Neural cell (in vitro differentiated cells): ENCODE results near the gene GSTT2B. TPM values are rescaled to one million over a fixed set of nuclear protein-coding genes. Genes with fewer than 3 reads are reported as not detected.
"Not testable (repeated sequence)": the region's sequence is repeated elsewhere in the genome, so short reads cannot be mapped to it uniquely, and the experiment has no call there.

Experiments
- H2AFZ ChIP-seq: fragments of 200-600, 300-800 bp; sonication (generic), shearing (Covaris generic); 2 replicates; pipeline ENCODE4 v1.6.0; 2014; ENCODE audit warnings: low read depth, mild to moderate bottlenecking, antibody characterized with exemption, low read length, moderate library complexity
- H3F3A ChIP-seq: fragments of 200-600 bp; shearing (Covaris generic); 2 replicates; pipeline ENCODE4 v1.6.1; 2016; ENCODE audit warnings: mild to moderate bottlenecking, moderate library complexity, mixed read lengths, antibody characterized with exemption, low read length; ENCODE audit not compliant: insufficient read depth, poor library complexity, severe bottlenecking
- H3K27ac ChIP-seq: fragments of 200-600, 300-800 bp; sonication (generic), shearing (Covaris generic); 2 replicates; pipeline ENCODE4 v1.5.1; 2014; ENCODE audit warnings: mild to moderate bottlenecking, low read length, moderate library complexity
- H3K27me3 ChIP-seq: fragments of 300-800, 200-600 bp; sonication (generic), shearing (Covaris generic); 2 replicates; pipeline ENCODE4 v1.6.0; 2014; ENCODE audit warnings: mild to moderate bottlenecking, low read depth, low read length, moderate library complexity; ENCODE audit not compliant: insufficient read depth
- H3K36me3 ChIP-seq: fragments of 300-800, 200-600 bp; sonication (generic), shearing (Covaris generic); 2 replicates; pipeline ENCODE4 v1.5.1; 2014; ENCODE audit warnings: mild to moderate bottlenecking, antibody characterized with exemption, low read length, moderate library complexity; ENCODE audit not compliant: insufficient read depth
- H3K4me2 ChIP-seq: fragments of 300-800, 200-600 bp; sonication (generic), shearing (Covaris generic); 2 replicates; pipeline ENCODE4 v1.6.0; 2014; ENCODE audit warnings: mild to moderate bottlenecking, low read length
- H3K4me3 ChIP-seq: fragments of 300-800, 200-600 bp; sonication (generic), shearing (Covaris generic); 2 replicates; pipeline ENCODE4 v1.5.1; 2014; ENCODE audit warnings: mild to moderate bottlenecking, low read length, moderate library complexity
- H3K79me2 ChIP-seq: fragments of 200-600 bp; shearing (Covaris generic); replicated peaks from 2 replicates; pipeline ENCODE4 v1.6.0; 2014; ENCODE audit warnings: mild to moderate bottlenecking, low read length, moderate library complexity; ENCODE audit not compliant: insufficient read depth
- H3K9ac ChIP-seq: fragments of 300-800, 200-600 bp; sonication (generic), shearing (Covaris generic); 2 replicates; pipeline ENCODE4 v1.6.1; 2016; ENCODE audit warnings: mild to moderate bottlenecking, low read length, mixed read lengths
- H3K9me2 ChIP-seq: fragments of 200-600 bp; shearing (Covaris generic); 2 replicates; pipeline ENCODE4 v1.6.1; 2016; ENCODE audit warnings: mild to moderate bottlenecking, low read length, mixed read lengths; ENCODE audit not compliant: insufficient read depth
- H3K9me3 ChIP-seq: fragments of 200-600, 300-800 bp; sonication (generic), shearing (Covaris generic); 2 replicates; pipeline ENCODE4 v1.6.1; 2016; ENCODE audit warnings: mild to moderate bottlenecking, mixed run types, low read length, moderate library complexity, mixed read lengths
- H4K20me1 ChIP-seq: fragments of 200-600 bp; shearing (Covaris generic); 2 replicates; pipeline ENCODE4 v1.6.1; 2016; ENCODE audit warnings: mild to moderate bottlenecking, mixed run types; ENCODE audit not compliant: insufficient read depth
- EP300 ChIP-seq: fragments of 450-650 bp; conservative IDR thresholded peaks from 2 replicates; pipeline ENCODE4 v1.6.1; 2014; ENCODE audit warnings: antibody characterized with exemption, mild to moderate bottlenecking, moderate library complexity; ENCODE audit not compliant: poor library complexity, severe bottlenecking
- EZH2 ChIP-seq: fragments of 200-600, 300-800 bp; shearing (Covaris generic), sonication (generic); IDR thresholded peaks from 2 replicates; pipeline ENCODE4 v1.6.1; 2014; ENCODE audit warnings: antibody characterized with exemption, low read length, borderline replicate concordance, mild to moderate bottlenecking; ENCODE audit not compliant: insufficient read depth, poor library complexity, severe bottlenecking
- MXI1 ChIP-seq: fragments of 450-650 bp; conservative IDR thresholded peaks from 2 replicates; pipeline ENCODE4 v1.6.1; 2014; ENCODE audit warnings: antibody characterized with exemption, mild to moderate bottlenecking; ENCODE audit not compliant: poor library complexity, severe bottlenecking
- POLR2AphosphoS5 ChIP-seq: IDR thresholded peaks from 2 replicates; pipeline ENCODE4 v1.6.1; 2012
- RAD21 ChIP-seq: fragments of 450-650 bp; conservative IDR thresholded peaks from 2 replicates; pipeline ENCODE4 v1.6.1; 2014; ENCODE audit warnings: antibody characterized with exemption, mild to moderate bottlenecking, moderate library complexity
- SMC3 ChIP-seq: fragments of 450-650 bp; conservative IDR thresholded peaks from 2 replicates; pipeline ENCODE4 v1.6.1; 2014; ENCODE audit warnings: antibody characterized with exemption, mild to moderate bottlenecking, moderate library complexity; ENCODE audit not compliant: poor library complexity
- TAF1 ChIP-seq: IDR thresholded peaks from 2 replicates; pipeline ENCODE4 v1.6.1; 2012; ENCODE audit warnings: low read depth
- polyA plus RNA-seq: library from polyadenylated mRNA; depleted of rRNA; stranded (reverse); fragments of >200 nt; gene quantifications from 2 replicates; pipeline ENCODE4 v1.2.3, GENCODE V29; 2014
- TF ChIP-seq, protein P1 (sequence below): fragments of 450-650 bp; IDR thresholded peaks from 2 replicates; pipeline ENCODE4 v1.5.1; 2014; ENCODE audit warnings: antibody characterized with exemption, mild to moderate bottlenecking, moderate library complexity; ENCODE audit not compliant: poor library complexity, severe bottlenecking
- TF ChIP-seq, protein P2 (sequence below): IDR thresholded peaks from 2 replicates; pipeline ENCODE4 v1.6.1; 2012; ENCODE audit warnings: borderline replicate concordance

GSTT2B gene
- polyA plus RNA-seq, 1 donor from 2014 or later: not detected

- H3K27me3 ChIP-seq, H3K36me3 ChIP-seq, H3K27ac ChIP-seq, H3K4me3 ChIP-seq, H3K4me2 ChIP-seq, H3K79me2 ChIP-seq, H3K9me3 ChIP-seq, H3K9ac ChIP-seq, H3K9me2 ChIP-seq, H2AFZ ChIP-seq, H3F3A ChIP-seq, H4K20me1 ChIP-seq: not testable (repeated sequence)
Observed at GRCh38 chr22:23974345-23974744, 13.3 kb upstream of the GSTT2B start, which contains the start of gene DDT. TSS of gene DDT (minus strand) at chr22:23974441. CDS start at chr22:23974414, 27 bp downstream.

DNA sequence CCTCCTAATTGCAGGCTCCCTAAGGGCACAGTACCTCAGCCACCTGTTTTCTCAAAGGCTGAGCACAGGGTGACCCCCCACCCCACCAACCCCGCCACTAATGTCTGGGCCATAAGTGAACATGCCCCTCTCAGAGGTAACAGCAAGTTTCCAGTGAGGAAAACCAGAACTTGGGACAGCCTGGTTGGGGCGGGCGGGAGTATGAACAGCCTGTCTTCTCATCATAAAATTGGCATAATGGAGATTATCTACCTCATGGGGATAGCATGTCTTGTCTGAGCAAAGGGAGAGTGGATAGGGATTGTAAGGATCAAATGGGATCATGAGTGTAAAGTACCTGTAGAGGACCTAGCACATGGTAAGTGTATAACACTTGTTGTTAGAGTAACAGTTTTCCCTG lies 10.9 kb upstream of the GSTT2B start:
- H3K4me2 ChIP-seq, H2AFZ ChIP-seq, H4K20me1 ChIP-seq, H3K9me2 ChIP-seq, H3F3A ChIP-seq, H3K9me3 ChIP-seq, H3K79me2 ChIP-seq, H3K36me3 ChIP-seq, H3K27ac ChIP-seq, H3K9ac ChIP-seq, H3K27me3 ChIP-seq, H3K4me3 ChIP-seq: not testable (repeated sequence)

DNA sequence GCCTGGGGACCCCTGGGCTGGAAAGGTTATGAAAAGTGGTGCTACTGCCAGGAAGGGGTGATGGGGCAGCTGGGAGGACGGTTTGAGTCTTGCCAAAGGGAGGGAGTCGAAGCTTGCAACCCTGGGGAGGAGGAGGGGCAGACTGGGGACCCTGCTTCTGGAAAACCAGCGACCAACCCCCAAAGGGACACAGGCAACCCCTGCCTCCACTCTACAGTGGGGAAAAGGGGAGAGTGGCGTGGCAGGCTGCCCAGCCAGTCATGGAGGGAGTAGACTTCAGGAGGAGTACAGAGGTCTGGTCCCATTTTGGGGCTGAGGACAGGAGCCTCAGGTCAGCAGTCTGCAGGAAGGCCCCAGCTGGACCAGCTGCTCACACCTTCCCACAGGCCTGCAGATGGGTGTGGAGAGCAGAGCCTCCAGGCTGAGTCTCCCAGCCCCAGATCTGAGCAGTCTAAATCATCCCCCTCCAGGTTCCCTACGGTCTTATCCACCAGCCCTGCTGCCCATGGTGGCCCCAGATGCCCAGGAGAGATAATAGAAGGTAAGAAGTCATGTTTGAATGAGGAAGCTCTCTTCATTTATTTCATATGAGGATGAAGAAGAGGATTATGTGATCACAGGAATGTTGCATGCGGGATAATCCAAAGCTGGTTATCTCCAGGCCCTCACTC lies 10.0 kb upstream of the GSTT2B start:
- H3K4me2 ChIP-seq: no peak overlapping the region
- H3K36me3 ChIP-seq: no peaks in the 10 kb centered on the region
- no peak overlapping the region for H3K27ac ChIP-seq
- H3K27me3 ChIP-seq: no peaks in the 10 kb centered on the region
- no peak overlapping the region for H3K9ac ChIP-seq
- no peak overlapping the region for H2AFZ ChIP-seq
- TF ChIP-seq SMC3 (no peak), EP300 (no peak), POLR2AphosphoS5 (no peak), EZH2 (no peak), RAD21 (no peak), MXI1 (no peak)
- TF ChIP-seq, protein P1, sequence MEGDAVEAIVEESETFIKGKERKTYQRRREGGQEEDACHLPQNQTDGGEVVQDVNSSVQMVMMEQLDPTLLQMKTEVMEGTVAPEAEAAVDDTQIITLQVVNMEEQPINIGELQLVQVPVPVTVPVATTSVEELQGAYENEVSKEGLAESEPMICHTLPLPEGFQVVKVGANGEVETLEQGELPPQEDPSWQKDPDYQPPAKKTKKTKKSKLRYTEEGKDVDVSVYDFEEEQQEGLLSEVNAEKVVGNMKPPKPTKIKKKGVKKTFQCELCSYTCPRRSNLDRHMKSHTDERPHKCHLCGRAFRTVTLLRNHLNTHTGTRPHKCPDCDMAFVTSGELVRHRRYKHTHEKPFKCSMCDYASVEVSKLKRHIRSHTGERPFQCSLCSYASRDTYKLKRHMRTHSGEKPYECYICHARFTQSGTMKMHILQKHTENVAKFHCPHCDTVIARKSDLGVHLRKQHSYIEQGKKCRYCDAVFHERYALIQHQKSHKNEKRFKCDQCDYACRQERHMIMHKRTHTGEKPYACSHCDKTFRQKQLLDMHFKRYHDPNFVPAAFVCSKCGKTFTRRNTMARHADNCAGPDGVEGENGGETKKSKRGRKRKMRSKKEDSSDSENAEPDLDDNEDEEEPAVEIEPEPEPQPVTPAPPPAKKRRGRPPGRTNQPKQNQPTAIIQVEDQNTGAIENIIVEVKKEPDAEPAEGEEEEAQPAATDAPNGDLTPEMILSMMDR: no peak
- H3K9me3 ChIP-seq: no peaks in the 10 kb centered on the region
- no peaks in the 10 kb centered on the region for H4K20me1 ChIP-seq
- H3F3A ChIP-seq: no peaks in the 10 kb centered on the region
- H3K4me3 ChIP-seq: no peak overlapping the region
- no peaks in the 10 kb centered on the region for H3K9me2 ChIP-seq
- no peaks in the 10 kb centered on the region for H3K79me2 ChIP-seq

- no peaks in the 10 kb centered on the region for H3K9me2 ChIP-seq
- no peak overlapping the region for H2AFZ ChIP-seq
- TF ChIP-seq EZH2 (no peak), SMC3 (no peak), EP300 (no peak), MXI1 (no peak), RAD21 (no peak), TAF1 (no peak), POLR2AphosphoS5 (no peak)
- TF ChIP-seq, protein P2, sequence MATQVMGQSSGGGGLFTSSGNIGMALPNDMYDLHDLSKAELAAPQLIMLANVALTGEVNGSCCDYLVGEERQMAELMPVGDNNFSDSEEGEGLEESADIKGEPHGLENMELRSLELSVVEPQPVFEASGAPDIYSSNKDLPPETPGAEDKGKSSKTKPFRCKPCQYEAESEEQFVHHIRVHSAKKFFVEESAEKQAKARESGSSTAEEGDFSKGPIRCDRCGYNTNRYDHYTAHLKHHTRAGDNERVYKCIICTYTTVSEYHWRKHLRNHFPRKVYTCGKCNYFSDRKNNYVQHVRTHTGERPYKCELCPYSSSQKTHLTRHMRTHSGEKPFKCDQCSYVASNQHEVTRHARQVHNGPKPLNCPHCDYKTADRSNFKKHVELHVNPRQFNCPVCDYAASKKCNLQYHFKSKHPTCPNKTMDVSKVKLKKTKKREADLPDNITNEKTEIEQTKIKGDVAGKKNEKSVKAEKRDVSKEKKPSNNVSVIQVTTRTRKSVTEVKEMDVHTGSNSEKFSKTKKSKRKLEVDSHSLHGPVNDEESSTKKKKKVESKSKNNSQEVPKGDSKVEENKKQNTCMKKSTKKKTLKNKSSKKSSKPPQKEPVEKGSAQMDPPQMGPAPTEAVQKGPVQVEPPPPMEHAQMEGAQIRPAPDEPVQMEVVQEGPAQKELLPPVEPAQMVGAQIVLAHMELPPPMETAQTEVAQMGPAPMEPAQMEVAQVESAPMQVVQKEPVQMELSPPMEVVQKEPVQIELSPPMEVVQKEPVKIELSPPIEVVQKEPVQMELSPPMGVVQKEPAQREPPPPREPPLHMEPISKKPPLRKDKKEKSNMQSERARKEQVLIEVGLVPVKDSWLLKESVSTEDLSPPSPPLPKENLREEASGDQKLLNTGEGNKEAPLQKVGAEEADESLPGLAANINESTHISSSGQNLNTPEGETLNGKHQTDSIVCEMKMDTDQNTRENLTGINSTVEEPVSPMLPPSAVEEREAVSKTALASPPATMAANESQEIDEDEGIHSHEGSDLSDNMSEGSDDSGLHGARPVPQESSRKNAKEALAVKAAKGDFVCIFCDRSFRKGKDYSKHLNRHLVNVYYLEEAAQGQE: no peak
- TF ChIP-seq, protein P1: no peak
- H3K79me2 ChIP-seq: no peaks in the 10 kb centered on the region
- H3F3A ChIP-seq: no peaks in the 10 kb centered on the region
- H3K36me3 ChIP-seq: no peaks in the 10 kb centered on the region
- H3K27me3 ChIP-seq: no peaks in the 10 kb centered on the region
- no peak overlapping the region for H3K4me3 ChIP-seq
- H4K20me1 ChIP-seq: no peaks in the 10 kb centered on the region
- H3K9ac ChIP-seq: no peak overlapping the region
- H3K9me3 ChIP-seq: no peaks in the 10 kb centered on the region
- H3K4me2 ChIP-seq: no peak overlapping the region
- no peak overlapping the region for H3K27ac ChIP-seq
Observed at GRCh38 chr22:23970201-23970641, 9.2 kb upstream of the GSTT2B start.
